Fibroblast of upper back skin (primary cell): ENCODE data around the gene A1CF.
"Not testable (repeated sequence)": the region's sequence is repeated elsewhere in the genome, so short reads cannot be mapped to it uniquely, and the experiment has no call there.

Source experiments
- DNase-seq: peaks from one replicate; pipeline ENCODE4 v3.0.0-alpha.2; 2013

A1CF gene

GRCh38 chr10:50857579-50857978 lies 27.8 kb downstream of the A1CF start:
- DNase-seq: no peak

- DNase-seq: no peak
These were observed 30.0 kb downstream of the A1CF start for GRCh38 chr10:50855461-50855860.

- DNase-seq: no peak
These were observed 30.4 kb downstream of the A1CF start for GRCh38 chr10:50855015-50855414.

- no peak for DNase-seq
These were observed 31.9 kb downstream of the A1CF start for GRCh38 chr10:50853557-50853956.

GRCh38 chr10:50851884-50852671 lies 33.3 kb downstream of the A1CF start:
- DNase-seq: no peak

GRCh38 chr10:50850578-50851230 lies 34.7 kb downstream of the A1CF start:
- peak; percentile 35 for DNase-seq

- peak; percentile 46 for DNase-seq
These were observed 38.7 kb downstream of the A1CF start for GRCh38 chr10:50846753-50847152.

- DNase-seq: no peak
These were observed 48.3 kb downstream of the A1CF start for GRCh38 chr10:50837095-50837494.

GRCh38 chr10:50832171-50832751 lies 53.2 kb downstream of the A1CF start:
- no peak for DNase-seq

- no peak for DNase-seq
These were observed 55.4 kb downstream of the A1CF start for GRCh38 chr10:50830066-50830465.

GRCh38 chr10:50824782-50825181 lies 60.6 kb downstream of the A1CF start:
- DNase-seq: no peak

- DNase-seq: no peak
These were observed 61.6 kb downstream of the A1CF start for GRCh38 chr10:50823789-50824188.

- no peak for DNase-seq
These were observed 75.8 kb downstream of the A1CF start for GRCh38 chr10:50809596-50809995.

- peak; percentile 10 for DNase-seq
These were observed 77.3 kb downstream of the A1CF start for GRCh38 chr10:50807851-50808776.

- DNase-seq: no peak
These were observed 79.3 kb downstream of the A1CF start for GRCh38 chr10:50805981-50806622.

GRCh38 chr10:50799595-50799994 lies 85.8 kb downstream of the A1CF start:
- no peak for DNase-seq

GRCh38 chr10:50798297-50798696 lies 87.1 kb downstream of the A1CF start:
- DNase-seq: no peak

GRCh38 chr10:50796693-50797092 lies 88.7 kb downstream of the A1CF start:
- no peak for DNase-seq

- no peak for DNase-seq
These were observed 90.9 kb downstream of the A1CF start for GRCh38 chr10:50794490-50794889.

GRCh38 chr10:50788951-50789945 lies 96.2 kb downstream of the A1CF start:
- peak; percentile 49 for DNase-seq

- DNase-seq: not testable (repeated sequence)
These were observed 97.5 kb downstream of the A1CF start for GRCh38 chr10:50787962-50788361.
